ENCODE results near the gene VWA3A.

Gene VWA3A

DNA sequence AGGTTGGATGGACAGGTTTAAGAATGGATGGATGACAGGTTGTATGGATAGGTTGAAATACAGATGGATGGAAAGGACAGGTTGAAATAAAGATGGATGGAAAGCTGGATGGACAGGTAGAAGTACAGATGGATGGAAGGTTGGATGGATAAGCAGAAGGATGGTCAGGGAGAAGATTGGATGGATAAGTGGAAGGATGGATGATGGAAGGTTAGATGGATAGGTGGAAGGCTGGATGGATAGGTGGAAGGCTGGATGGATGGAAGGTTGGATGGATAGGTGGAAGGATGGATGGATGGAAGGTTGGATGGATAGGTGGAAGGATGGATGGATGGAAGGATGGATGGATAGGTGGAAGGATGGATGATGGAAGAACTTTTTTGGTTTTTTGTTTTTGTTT, 69.1 kb downstream of the VWA3A start:
- H3K4me3 ChIP-seq (ENCODE audit: low read depth, low read length), result no peak overlapping the region
- TF ChIP-seq, protein P1, sequence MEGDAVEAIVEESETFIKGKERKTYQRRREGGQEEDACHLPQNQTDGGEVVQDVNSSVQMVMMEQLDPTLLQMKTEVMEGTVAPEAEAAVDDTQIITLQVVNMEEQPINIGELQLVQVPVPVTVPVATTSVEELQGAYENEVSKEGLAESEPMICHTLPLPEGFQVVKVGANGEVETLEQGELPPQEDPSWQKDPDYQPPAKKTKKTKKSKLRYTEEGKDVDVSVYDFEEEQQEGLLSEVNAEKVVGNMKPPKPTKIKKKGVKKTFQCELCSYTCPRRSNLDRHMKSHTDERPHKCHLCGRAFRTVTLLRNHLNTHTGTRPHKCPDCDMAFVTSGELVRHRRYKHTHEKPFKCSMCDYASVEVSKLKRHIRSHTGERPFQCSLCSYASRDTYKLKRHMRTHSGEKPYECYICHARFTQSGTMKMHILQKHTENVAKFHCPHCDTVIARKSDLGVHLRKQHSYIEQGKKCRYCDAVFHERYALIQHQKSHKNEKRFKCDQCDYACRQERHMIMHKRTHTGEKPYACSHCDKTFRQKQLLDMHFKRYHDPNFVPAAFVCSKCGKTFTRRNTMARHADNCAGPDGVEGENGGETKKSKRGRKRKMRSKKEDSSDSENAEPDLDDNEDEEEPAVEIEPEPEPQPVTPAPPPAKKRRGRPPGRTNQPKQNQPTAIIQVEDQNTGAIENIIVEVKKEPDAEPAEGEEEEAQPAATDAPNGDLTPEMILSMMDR (conservative IDR thresholded peaks at IDR 0.05; ENCODE audit: low read depth, low read length), result no peak
- no peak for DNase-seq (ENCODE audit: low read depth)

DNA sequence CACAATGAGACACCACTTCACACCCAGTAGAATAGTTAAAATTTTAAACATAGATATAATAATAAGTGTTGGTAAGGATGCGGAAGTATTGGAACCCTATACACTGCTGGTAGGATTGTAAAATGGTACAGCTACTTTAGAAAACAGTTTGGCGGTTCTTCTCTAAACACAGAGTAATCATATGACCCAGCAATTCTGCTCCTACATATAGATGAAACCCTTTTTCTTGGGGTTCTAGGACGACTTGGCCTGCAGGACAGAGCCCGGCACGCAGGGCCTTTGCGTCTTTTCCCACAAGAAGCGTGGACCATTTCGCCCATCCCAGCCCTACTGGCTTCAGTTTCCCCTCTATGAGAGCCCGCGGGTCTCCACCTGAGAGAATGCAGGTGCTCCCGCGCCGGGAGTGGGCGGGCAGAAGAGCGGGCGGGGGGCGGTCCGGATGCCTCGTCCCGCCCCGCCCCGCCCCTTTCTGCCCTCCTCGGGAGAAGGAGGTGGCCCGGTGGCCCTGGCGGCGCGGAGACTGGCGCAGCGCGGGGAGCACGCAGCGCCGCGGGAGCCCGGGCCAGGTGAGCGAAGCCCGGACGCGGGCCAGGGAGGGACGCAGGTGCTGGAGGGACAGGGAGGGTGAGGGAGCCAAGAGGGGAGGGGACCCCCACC, 69.8 kb downstream of the VWA3A start, which contains the start of gene SDR42E2:
Gene SDR42E2 (plus strand): TSS at position 508 of the 657 bp plus-strand sequence. CDS start 3,077 bp downstream, outside the sequence.
- TF ChIP-seq, protein P1 (conservative IDR thresholded peaks at IDR 0.05; ENCODE audit: low read depth, low read length), result no peak
- H3K4me3 ChIP-seq (ENCODE audit: low read depth, low read length), result no peak within 1 kb of the TSS
- no peak for DNase-seq (ENCODE audit: low read depth)

DNA sequence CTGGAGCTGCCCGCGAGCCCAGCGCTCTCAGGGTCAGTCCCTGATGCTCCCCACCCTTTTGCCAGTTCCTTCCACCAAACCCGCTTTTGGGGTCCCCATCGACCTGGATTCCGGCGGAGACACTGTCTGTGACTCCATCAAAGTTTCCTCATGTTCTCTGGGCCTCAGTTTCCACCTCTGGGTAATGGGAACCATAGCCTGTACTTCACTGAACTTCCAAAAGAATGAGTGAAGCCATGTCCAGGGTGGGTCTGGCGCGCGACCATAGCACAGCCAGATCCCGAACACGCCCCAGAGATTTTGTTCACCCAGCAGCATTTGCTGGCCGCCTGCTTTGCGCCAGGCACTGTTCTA, 70.3 kb downstream of the VWA3A start:
- no peak for DNase-seq (ENCODE audit: low read depth)
- TF ChIP-seq, protein P1 (conservative IDR thresholded peaks at IDR 0.05; ENCODE audit: low read depth, low read length), result no peak
- H3K4me3 ChIP-seq (ENCODE audit: low read depth, low read length), result no peak overlapping the region

DNA sequence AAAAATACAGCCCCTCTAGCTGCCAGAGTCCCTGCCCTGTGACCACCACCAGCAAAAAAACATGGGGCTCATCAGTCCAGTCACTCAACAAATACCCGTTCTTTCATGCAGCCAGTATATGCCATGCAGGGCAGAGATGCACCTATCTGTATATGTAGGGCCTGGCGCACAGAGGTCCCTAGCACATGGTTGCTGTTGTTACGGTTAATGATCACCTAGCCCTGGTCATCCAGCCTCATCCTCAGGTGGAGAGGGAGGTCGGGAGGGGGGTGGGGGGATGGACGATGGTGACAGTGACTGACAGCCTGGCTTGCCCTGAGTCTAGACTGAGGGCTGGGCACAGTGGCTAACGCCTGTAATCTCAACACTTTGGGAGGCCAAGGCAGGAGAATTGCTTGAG, 71.5 kb downstream of the VWA3A start:
- H3K4me3 ChIP-seq (ENCODE audit: low read depth, low read length), result no peak overlapping the region
- TF ChIP-seq, protein P1 (conservative IDR thresholded peaks at IDR 0.05; ENCODE audit: low read depth, low read length), result no peak
- DNase-seq (ENCODE audit: low read depth), result no peak

DNA sequence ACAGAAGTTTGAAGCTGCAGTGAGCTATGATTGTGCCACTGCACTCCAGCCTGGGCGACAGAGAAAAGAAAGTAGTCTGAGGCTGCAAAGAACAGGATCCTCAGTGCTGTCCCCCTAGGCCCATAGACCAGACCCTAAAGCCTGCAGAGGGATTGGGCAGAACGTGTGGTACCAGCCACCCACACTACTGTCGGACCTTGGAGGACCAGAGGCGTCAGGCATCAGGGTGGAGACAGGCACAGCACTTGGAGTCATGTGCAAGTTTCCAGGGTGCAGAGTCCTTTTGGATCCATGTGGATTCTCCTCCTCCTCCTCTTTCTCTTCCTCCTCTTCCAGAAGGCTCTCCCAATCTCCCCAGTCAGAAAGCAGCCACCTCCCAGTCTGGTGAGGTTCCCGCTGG, 72.1 kb downstream of the VWA3A start:
- DNase-seq (ENCODE audit: low read depth), result no peak
- H3K4me3 ChIP-seq (ENCODE audit: low read depth, low read length), result no peak overlapping the region
- TF ChIP-seq, protein P1 (conservative IDR thresholded peaks at IDR 0.05; ENCODE audit: low read depth, low read length), result no peak

DNA sequence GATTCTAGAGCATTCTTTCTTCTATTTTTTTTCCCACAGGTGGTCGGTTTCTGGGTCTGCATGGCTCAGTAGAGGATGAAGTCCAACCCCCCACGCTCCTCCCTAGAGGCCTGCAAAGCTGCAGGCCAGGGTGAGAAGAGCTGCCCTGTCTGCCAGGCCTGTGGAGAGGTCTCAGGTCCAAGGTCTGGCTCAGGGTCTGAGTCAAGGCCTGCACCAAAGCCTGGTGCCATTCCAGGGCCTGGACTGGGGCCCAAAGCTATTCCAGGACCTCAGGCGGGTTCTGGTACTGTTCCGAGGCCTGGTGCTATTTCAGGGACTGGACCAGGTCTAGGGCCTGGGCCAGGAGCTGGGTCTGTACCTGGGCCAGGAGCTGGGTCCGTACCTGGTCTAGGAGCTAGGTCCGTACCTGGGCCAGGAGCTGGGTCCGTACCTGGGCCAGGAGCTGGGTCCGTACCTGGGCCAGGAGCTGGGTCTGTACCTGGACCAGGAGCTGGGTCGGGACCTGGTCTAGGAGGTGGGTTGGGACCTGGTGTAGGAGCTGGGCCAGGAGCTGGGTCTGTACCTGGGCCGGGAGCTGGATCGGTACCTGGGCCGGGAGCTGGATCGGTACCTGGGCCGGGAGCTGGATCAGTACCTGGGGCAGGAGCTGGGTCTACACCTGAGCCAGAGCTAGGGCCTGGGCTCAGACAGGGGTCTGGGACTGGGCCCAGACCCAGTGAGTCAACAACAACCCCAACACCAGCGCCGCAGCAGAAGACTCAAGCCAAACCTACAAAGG, 73.4 kb downstream of the VWA3A start:
- H3K4me3 ChIP-seq (ENCODE audit: low read depth, low read length), result no peak overlapping the region
- TF ChIP-seq, protein P1 (conservative IDR thresholded peaks at IDR 0.05; ENCODE audit: low read depth, low read length), result no peak
- DNase-seq (ENCODE audit: low read depth), result no peak
